HepG2 (cell line): ENCODE measurements around the gene PGRMC2. TPM values are rescaled to one million over a fixed set of nuclear protein-coding genes. Genes with fewer than 3 reads are reported as not detected.

Experiments
- FOSL1 ChIP-seq: sonication (generic); formaldehyde crosslinking; IDR thresholded peaks from 2 replicates; pipeline ENCODE4 v1.9.0; 2021; ENCODE audit warnings: missing genetic modification reagents, borderline replicate concordance
- KAT8 ChIP-seq: IDR thresholded peaks from 2 replicates; pipeline ENCODE4 v1.6.1; 2016; ENCODE audit warnings: missing genetic modification reagents, missing compliant biosample characterization
- MAFK ChIP-seq, 2 experiments: IDR thresholded peaks in 1 of 2; conservative IDR thresholded peaks in 1 of 2; 2 replicates each; pipeline ENCODE4 v1.6.1; 2011; ENCODE audit warnings: improper control_type of control experiment in 2 of 2, low read length in 2 of 2
- MAZ ChIP-seq, 2 experiments: sonication (generic) in 1 of 2; formaldehyde crosslinking in 1 of 2; IDR thresholded peaks; 2 replicates each; pipeline versions ENCODE4 v1.5.0 to v1.6.1; 2012 to 2020; ENCODE audit warnings: low read depth in 2 of 2, mild to moderate bottlenecking in 2 of 2, borderline replicate concordance in 1 of 2, improper control_type of control experiment in 1 of 2, low read length in 1 of 2, missing genetic modification reagents in 1 of 2, moderate library complexity in 1 of 2
- MTA1 ChIP-seq: sonication (generic); formaldehyde crosslinking; IDR thresholded peaks from 2 replicates; pipeline ENCODE4 v1.4.0; 2020; ENCODE audit warnings: missing genetic modification reagents, mild to moderate bottlenecking, borderline replicate concordance
- NFIC ChIP-seq: IDR thresholded peaks from 2 replicates; pipeline ENCODE4 v1.6.1; 2012; ENCODE audit warnings: mild to moderate bottlenecking, low read length, inconsistent platforms
- PRPF4 ChIP-seq: fragments of 200-400 bp; formaldehyde crosslinking; IDR thresholded peaks from 2 replicates; pipeline ENCODE4 v1.6.1; 2016; ENCODE audit warnings: low read length, low read depth; ENCODE audit not compliant: poor library complexity, severe bottlenecking
- SAP130 ChIP-seq: IDR thresholded peaks from 2 replicates; pipeline ENCODE4 v1.6.1; 2016; ENCODE audit warnings: low read depth
- SOX13 ChIP-seq, 3 experiments: fragments of 450-650 bp in 1 of 3; sonication (generic) in 1 of 3; formaldehyde crosslinking in 1 of 3; IDR thresholded peaks in 2 of 3; conservative IDR thresholded peaks in 1 of 3; 2 replicates each; pipeline versions ENCODE4 v1.5.0 to v1.6.1; 2016 to 2020; ENCODE audit warnings: antibody characterized with exemption in 1 of 3, mild to moderate bottlenecking in 1 of 3, missing compliant biosample characterization in 1 of 3, missing genetic modification reagents in 1 of 3, moderate library complexity in 1 of 3
- TCF7L2 ChIP-seq: IDR thresholded peaks from 2 replicates; pipeline ENCODE4 v1.6.1; 2011; ENCODE audit warnings: mild to moderate bottlenecking, low read depth, low read length, moderate library complexity
- ZBTB8A ChIP-seq: sonication (generic); formaldehyde crosslinking; IDR thresholded peaks from 2 replicates; pipeline ENCODE4 v1.4.0; 2020; ENCODE audit warnings: mild to moderate bottlenecking, low read depth, missing genetic modification reagents, borderline replicate concordance
- ZFP41 ChIP-seq: sonication (generic); formaldehyde crosslinking; IDR thresholded peaks from 2 replicates; pipeline ENCODE4 v1.4.0; 2020; ENCODE audit warnings: mild to moderate bottlenecking, missing genetic modification reagents, borderline replicate concordance
- polyA plus RNA-seq, 8 experiments: library from polyadenylated mRNA; depleted of rRNA in 3 of 8; stranded (reverse) in 7 of 8; unstranded in 1 of 8; fragments of >200 nt; fragmentation: Illumina TruSeq in 4 of 8; extraction: Trizol in 4 of 8; gene quantifications; 2 replicates each; pipeline versions ENCODE4 v1.2.1 to v1.2.3, GENCODE V29; 2011 to 2016; ENCODE audit warnings: low read depth in 4 of 8, missing spikeins in 1 of 8, mixed read lengths in 1 of 8; ENCODE audit not compliant: insufficient read depth in 1 of 8
- total RNA-seq, 5 experiments: library from RNA; depleted of rRNA; stranded (reverse); fragments of >200 nt; fragmentation: Illumina TruSeq; extraction: Trizol; gene quantifications; 2 replicates each; pipeline ENCODE4 v1.2.3, GENCODE V29; 2016; ENCODE audit warnings: low read depth in 1 of 5
- TF ChIP-seq, protein P1 (sequence below): sonication (generic); formaldehyde crosslinking; IDR thresholded peaks from 2 replicates; pipeline ENCODE4 v1.4.0; 2020; ENCODE audit warnings: low read depth, missing genetic modification reagents
- TF ChIP-seq, protein P2 (sequence below): sonication (generic); formaldehyde crosslinking; conservative IDR thresholded peaks from 2 replicates; pipeline ENCODE4 v1.8.0; 2022; ENCODE audit warnings: mild to moderate bottlenecking, moderate library complexity, missing genetic modification reagents
- TF ChIP-seq, protein P3 (sequence below): sonication (generic); formaldehyde crosslinking; IDR thresholded peaks from 2 replicates; pipeline ENCODE4 v1.4.0; 2020; ENCODE audit warnings: missing genetic modification reagents
- TF ChIP-seq, protein P4 (sequence below): IDR thresholded peaks from 2 replicates; pipeline ENCODE4 v1.6.1; 2018; ENCODE audit warnings: missing genetic modification reagents

PGRMC2 gene
- total and polyA plus RNA-seq, 2 of the 13 experiments (the other 11 are each of a cell fraction or from before 2014, with no cell fraction given): 16.0 to 19.8 TPM

DNA sequence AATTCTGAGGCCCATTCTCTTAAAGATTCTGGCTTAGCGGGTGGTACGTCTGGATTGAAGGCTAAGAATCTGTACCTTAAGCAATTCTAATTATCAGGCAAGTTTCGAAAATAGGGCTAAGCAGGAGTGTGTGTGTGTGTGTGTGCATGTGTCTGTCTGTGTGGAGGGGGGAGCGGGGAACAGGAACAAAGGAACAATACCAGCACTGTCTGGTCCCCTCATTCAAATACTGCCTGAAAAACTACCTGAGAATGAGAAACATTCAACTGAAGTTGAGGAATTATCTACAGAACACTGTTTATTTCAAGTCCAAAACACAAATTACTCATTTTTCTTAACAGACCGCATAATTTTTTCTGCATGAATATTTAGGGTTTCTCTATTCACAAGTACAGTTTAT lies 18.6 kb downstream of the PGRMC2 start (continued):
- TF ChIP-seq, protein P1, sequence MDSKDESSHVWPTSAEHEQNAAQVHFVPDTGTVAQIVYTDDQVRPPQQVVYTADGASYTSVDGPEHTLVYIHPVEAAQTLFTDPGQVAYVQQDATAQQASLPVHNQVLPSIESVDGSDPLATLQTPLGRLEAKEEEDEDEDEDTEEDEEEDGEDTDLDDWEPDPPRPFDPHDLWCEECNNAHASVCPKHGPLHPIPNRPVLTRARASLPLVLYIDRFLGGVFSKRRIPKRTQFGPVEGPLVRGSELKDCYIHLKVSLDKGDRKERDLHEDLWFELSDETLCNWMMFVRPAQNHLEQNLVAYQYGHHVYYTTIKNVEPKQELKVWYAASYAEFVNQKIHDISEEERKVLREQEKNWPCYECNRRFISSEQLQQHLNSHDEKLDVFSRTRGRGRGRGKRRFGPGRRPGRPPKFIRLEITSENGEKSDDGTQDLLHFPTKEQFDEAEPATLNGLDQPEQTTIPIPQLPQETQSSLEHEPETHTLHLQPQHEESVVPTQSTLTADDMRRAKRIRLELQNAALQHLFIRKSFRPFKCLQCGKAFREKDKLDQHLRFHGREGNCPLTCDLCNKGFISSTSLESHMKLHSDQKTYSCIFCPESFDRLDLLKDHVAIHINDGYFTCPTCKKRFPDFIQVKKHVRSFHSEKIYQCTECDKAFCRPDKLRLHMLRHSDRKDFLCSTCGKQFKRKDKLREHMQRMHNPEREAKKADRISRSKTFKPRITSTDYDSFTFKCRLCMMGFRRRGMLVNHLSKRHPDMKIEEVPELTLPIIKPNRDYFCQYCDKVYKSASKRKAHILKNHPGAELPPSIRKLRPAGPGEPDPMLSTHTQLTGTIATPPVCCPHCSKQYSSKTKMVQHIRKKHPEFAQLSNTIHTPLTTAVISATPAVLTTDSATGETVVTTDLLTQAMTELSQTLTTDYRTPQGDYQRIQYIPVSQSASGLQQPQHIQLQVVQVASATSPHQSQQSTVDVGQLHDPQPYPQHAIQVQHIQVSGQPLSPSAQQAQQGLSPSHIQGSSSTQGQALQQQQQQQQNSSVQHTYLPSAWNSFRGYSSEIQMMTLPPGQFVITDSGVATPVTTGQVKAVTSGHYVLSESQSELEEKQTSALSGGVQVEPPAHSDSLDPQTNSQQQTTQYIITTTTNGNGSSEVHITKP (CRISPR knock-in tag): no peak
- TF ChIP-seq PRPF4 (no peak), MTA1 (no peak), MAZ (IDR thresholded peaks at IDR 0.05; ENCODE audit: borderline replicate concordance, low read depth, low read length) (0 out of 2 replicates have a peak, but pooled peaks have one; percentile 17), MAZ (CRISPR knock-in tag; IDR thresholded peaks at IDR 0.05; ENCODE audit: low read depth) (no peak), KAT8 (CRISPR knock-in tag) (no peak), SAP130 (CRISPR knock-in tag) (0 out of 2 replicates have a peak, but pooled peaks have one; percentile 12), TCF7L2 (no peak), ZFP41 (no peak), SOX13 (IDR thresholded peaks at IDR 0.05) (peak; percentile 67; the same call in 1 of the 2 replicates), SOX13 (CRISPR knock-in tag; conservative IDR thresholded peaks at IDR 0.05 in 1 of 2, IDR thresholded peaks at IDR 0.05 in 1 of 2) (peak in 1 of 2 experiments; percentile 86; a peak in 2 of 4 replicates), FOSL1 (no peak), NFIC (peak; percentile 14; the same call in 1 of the 2 replicates), MAFK (conservative IDR thresholded peaks at IDR 0.05 in 1 of 2, IDR thresholded peaks at IDR 0.05 in 1 of 2; ENCODE audit: low read length in 2 of 2) (no peak), ZBTB8A (CRISPR knock-in tag) (no peak)
- TF ChIP-seq, protein P2, sequence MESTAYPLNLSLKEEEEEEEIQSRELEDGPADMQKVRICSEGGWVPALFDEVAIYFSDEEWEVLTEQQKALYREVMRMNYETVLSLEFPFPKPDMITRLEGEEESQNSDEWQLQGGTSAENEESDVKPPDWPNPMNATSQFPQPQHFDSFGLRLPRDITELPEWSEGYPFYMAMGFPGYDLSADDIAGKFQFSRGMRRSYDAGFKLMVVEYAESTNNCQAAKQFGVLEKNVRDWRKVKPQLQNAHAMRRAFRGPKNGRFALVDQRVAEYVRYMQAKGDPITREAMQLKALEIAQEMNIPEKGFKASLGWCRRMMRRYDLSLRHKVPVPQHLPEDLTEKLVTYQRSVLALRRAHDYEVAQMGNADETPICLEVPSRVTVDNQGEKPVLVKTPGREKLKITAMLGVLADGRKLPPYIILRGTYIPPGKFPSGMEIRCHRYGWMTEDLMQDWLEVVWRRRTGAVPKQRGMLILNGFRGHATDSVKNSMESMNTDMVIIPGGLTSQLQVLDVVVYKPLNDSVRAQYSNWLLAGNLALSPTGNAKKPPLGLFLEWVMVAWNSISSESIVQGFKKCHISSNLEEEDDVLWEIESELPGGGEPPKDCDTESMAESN: no peak
- TF ChIP-seq, protein P3, sequence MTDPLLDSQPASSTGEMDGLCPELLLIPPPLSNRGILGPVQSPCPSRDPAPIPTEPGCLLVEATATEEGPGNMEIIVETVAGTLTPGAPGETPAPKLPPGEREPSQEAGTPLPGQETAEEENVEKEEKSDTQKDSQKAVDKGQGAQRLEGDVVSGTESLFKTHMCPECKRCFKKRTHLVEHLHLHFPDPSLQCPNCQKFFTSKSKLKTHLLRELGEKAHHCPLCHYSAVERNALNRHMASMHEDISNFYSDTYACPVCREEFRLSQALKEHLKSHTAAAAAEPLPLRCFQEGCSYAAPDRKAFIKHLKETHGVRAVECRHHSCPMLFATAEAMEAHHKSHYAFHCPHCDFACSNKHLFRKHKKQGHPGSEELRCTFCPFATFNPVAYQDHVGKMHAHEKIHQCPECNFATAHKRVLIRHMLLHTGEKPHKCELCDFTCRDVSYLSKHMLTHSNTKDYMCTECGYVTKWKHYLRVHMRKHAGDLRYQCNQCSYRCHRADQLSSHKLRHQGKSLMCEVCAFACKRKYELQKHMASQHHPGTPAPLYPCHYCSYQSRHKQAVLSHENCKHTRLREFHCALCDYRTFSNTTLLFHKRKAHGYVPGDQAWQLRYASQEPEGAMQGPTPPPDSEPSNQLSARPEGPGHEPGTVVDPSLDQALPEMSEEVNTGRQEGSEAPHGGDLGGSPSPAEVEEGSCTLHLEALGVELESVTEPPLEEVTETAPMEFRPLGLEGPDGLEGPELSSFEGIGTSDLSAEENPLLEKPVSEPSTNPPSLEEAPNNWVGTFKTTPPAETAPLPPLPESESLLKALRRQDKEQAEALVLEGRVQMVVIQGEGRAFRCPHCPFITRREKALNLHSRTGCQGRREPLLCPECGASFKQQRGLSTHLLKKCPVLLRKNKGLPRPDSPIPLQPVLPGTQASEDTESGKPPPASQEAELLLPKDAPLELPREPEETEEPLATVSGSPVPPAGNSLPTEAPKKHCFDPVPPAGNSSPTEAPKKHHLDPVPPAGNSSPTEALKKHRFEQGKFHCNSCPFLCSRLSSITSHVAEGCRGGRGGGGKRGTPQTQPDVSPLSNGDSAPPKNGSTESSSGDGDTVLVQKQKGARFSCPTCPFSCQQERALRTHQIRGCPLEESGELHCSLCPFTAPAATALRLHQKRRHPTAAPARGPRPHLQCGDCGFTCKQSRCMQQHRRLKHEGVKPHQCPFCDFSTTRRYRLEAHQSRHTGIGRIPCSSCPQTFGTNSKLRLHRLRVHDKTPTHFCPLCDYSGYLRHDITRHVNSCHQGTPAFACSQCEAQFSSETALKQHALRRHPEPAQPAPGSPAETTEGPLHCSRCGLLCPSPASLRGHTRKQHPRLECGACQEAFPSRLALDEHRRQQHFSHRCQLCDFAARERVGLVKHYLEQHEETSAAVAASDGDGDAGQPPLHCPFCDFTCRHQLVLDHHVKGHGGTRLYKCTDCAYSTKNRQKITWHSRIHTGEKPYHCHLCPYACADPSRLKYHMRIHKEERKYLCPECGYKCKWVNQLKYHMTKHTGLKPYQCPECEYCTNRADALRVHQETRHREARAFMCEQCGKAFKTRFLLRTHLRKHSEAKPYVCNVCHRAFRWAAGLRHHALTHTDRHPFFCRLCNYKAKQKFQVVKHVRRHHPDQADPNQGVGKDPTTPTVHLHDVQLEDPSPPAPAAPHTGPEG (CRISPR knock-in tag): no peak
- TF ChIP-seq, protein P4, sequence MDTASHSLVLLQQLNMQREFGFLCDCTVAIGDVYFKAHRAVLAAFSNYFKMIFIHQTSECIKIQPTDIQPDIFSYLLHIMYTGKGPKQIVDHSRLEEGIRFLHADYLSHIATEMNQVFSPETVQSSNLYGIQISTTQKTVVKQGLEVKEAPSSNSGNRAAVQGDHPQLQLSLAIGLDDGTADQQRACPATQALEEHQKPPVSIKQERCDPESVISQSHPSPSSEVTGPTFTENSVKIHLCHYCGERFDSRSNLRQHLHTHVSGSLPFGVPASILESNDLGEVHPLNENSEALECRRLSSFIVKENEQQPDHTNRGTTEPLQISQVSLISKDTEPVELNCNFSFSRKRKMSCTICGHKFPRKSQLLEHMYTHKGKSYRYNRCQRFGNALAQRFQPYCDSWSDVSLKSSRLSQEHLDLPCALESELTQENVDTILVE: no peak
